ENCODE data around the gene RGS7BP.

Gene RGS7BP

DNA sequence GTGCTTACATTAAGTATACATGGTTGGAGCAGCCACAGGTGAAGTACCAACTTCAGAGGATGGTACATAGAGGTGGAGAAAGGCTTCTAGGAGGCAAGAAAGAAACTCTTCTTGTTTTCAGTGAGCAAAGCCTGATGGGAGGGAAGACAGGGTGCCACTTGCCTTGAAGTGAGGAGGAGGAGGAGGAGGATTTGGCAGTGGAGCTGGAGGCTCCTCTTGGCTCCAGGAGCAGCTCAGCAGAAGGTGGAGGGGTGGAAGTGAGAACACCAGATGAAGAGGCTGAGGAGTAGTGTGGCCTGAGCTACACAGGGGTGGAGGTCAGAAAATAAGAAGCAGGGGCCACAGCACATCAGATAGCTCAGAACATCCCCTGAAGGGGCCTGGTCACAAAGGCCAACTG lies 93.4 kb downstream of the RGS7BP start:
- no peaks in the 10 kb centered on the region for H3K4me1 ChIP-seq (ENCODE audit: control insufficient read depth, insufficient read depth, low read length)
- no peak overlapping the region for H3K4me3 ChIP-seq (ENCODE audit: low read length)
- H3K27me3 ChIP-seq (ENCODE audit: control insufficient read depth, insufficient read depth, low read length) = peaks cover 51% of the 10 kb centered on the region
- no peaks in the 10 kb centered on the region for H3K36me3 ChIP-seq (ENCODE audit: insufficient read depth, low read length)
- H3K9ac ChIP-seq (ENCODE audit: low read depth, low read length) = no peak overlapping the region
- H3K4me2 ChIP-seq (ENCODE audit: low read length) = no peak overlapping the region
- H3K9me3 ChIP-seq (replicated peaks; ENCODE audit: low read length) = no peaks in the 10 kb centered on the region

DNA sequence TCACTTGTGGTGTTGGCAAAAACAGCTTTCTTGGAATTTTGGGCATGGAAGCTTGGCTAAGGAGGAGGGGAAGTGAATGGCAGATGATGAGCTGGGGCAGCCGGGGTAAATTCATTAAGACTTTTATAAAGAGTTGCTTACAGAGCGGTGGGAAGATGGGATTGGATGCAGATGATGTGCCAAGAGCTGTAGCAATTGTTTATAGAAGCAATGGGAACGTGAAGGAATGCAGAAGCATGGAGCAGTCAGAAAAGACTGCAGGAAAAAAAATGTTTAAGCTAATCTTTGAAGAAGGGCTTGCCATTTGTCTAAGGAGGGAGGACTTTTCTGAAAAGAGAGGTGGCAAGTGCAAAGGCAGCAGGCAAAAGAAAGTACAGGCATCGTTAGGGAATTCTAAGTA lies 97.9 kb downstream of the RGS7BP start:
- no peak overlapping the region for H3K4me3 ChIP-seq (ENCODE audit: low read length)
- H3K27me3 ChIP-seq (ENCODE audit: control insufficient read depth, insufficient read depth, low read length) = peaks cover 70% of the 10 kb centered on the region
- no peaks in the 10 kb centered on the region for H3K4me1 ChIP-seq (ENCODE audit: control insufficient read depth, insufficient read depth, low read length)
- H3K36me3 ChIP-seq (ENCODE audit: insufficient read depth, low read length) = no peaks in the 10 kb centered on the region
- H3K4me2 ChIP-seq (ENCODE audit: low read length) = no peak overlapping the region
- no peaks in the 10 kb centered on the region for H3K9me3 ChIP-seq (replicated peaks; ENCODE audit: low read length)
- H3K9ac ChIP-seq (ENCODE audit: low read depth, low read length) = no peak overlapping the region

GRCh38 chr5:64606926-64607325 lies 101.1 kb downstream of the RGS7BP start:
- Histone ChIP-seq H3K27me3 (ENCODE audit: control insufficient read depth, insufficient read depth, low read length) (peaks cover 77% of the 10 kb centered on the region), H3K9me3 (replicated peaks; ENCODE audit: low read length) (no peaks in the 10 kb centered on the region), H3K4me3 (ENCODE audit: low read length) (no peak overlapping the region), H3K36me3 (ENCODE audit: insufficient read depth, low read length) (no peaks in the 10 kb centered on the region), H3K9ac (ENCODE audit: low read depth, low read length) (no peak overlapping the region), H3K4me1 (ENCODE audit: control insufficient read depth, insufficient read depth, low read length) (no peaks in the 10 kb centered on the region), H3K4me2 (ENCODE audit: low read length) (no peak overlapping the region)

DNA sequence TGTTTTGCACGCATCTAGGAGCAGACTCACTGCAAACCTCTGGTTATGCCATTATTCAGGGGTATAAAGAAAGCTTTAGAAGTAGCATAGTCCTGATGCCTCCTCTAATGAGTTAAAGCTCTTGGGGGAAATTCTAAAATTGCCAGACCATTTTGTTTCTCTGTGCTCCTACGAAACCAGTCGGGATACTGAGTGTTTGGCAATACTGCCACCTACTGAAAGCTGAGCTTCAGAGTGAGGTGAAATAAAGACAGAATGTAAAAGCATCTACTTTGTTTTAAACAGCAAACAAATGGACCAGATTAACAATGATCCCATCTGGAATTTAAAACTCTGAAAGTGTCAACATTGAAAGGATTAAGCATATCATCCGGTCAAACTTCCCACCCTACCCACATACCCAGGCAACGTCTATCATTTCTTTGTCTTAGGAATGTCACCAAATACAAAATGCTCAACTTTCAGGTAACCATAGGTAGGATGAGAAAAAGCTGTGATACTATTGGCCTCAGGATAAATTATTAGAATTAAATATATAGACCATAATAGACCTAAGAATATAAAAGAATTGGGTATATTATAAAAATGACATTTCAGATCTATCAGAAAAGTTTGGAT lies 106.6 kb downstream of the RGS7BP start:
- Histone ChIP-seq H3K9me3 (replicated peaks; ENCODE audit: low read length) (no peaks in the 10 kb centered on the region), H3K27me3 (ENCODE audit: control insufficient read depth, insufficient read depth, low read length) (peaks cover 57% of the 10 kb centered on the region), H3K36me3 (ENCODE audit: insufficient read depth, low read length) (no peaks in the 10 kb centered on the region), H3K9ac (ENCODE audit: low read depth, low read length) (no peak overlapping the region), H3K4me1 (ENCODE audit: control insufficient read depth, insufficient read depth, low read length) (no peaks in the 10 kb centered on the region), H3K4me3 (ENCODE audit: low read length) (no peak overlapping the region), H3K4me2 (ENCODE audit: low read length) (no peak overlapping the region)

DNA sequence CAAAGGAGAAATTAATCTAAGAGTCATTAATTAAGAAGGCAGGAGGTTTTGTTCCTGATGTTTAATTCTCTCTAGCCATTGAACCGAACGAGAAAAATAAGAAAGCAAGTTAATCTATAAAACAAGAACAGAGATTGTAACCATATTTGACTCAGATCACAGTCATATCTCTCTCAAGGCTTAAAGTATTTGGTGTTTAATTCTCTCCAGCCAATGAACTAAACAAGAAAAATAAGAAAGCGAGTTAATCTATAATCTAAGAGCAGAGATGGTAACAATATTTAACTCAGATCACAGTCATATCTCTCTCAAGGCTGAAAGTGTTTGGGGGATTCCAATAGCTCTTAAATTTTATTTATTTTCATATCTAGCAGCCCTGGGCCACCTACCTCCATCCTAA lies 110.1 kb downstream of the RGS7BP start:
- Histone ChIP-seq H3K4me1 (ENCODE audit: control insufficient read depth, insufficient read depth, low read length) (no peaks in the 10 kb centered on the region), H3K4me3 (ENCODE audit: low read length) (no peak overlapping the region), H3K27me3 (ENCODE audit: control insufficient read depth, insufficient read depth, low read length) (peaks cover 38% of the 10 kb centered on the region), H3K4me2 (ENCODE audit: low read length) (no peak overlapping the region), H3K36me3 (ENCODE audit: insufficient read depth, low read length) (no peaks in the 10 kb centered on the region), H3K9ac (ENCODE audit: low read depth, low read length) (no peak overlapping the region), H3K9me3 (replicated peaks; ENCODE audit: low read length) (no peaks in the 10 kb centered on the region)

DNA sequence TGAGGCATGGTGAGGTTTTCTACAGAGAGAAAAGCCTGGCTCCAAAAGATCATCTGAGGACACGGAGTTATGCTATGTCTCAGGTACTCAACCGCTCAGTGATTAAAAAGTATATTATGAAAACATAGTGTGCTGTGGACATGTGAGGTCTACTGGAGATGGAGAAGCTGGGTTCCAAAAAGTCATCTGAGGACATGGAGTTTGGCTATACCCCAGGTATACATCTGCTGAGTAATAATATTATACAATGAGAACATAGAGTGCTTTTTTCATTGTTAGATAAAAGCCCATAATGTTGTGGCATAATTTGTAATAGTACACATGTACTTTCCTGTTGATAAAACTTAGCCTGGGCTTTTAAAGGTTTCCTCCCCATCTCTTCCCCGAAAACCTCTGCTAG lies 113.8 kb downstream of the RGS7BP start:
- H3K36me3 ChIP-seq (ENCODE audit: insufficient read depth, low read length) = no peaks in the 10 kb centered on the region
- H3K9me3 ChIP-seq (replicated peaks; ENCODE audit: low read length) = no peaks in the 10 kb centered on the region
- no peak overlapping the region for H3K4me3 ChIP-seq (ENCODE audit: low read length)
- H3K4me1 ChIP-seq (ENCODE audit: control insufficient read depth, insufficient read depth, low read length) = no peaks in the 10 kb centered on the region
- no peak overlapping the region for H3K4me2 ChIP-seq (ENCODE audit: low read length)
- no peak overlapping the region for H3K9ac ChIP-seq (ENCODE audit: low read depth, low read length)
- peaks cover 50% of the 10 kb centered on the region for H3K27me3 ChIP-seq (ENCODE audit: control insufficient read depth, insufficient read depth, low read length)

DNA sequence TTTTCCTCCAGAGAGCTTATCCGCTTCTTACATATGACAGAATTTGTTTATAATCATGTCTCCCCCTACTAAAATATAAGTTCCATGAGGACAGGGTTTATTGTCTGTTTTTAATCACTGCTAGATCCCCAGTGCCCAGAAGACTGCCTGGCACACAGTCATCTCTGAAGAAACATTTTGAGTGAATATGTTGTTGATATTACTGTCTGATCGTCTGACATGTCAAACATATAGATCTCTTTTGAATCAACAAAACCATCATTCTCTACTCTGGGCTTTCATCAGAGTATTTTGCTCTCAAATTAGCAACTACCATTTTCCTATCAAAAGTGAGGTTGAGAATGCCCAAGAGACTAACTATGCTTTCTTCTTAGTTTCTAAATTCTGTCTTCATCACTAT lies 117.2 kb downstream of the RGS7BP start:
- H3K9ac ChIP-seq (ENCODE audit: low read depth, low read length) = no peak overlapping the region

GRCh38 chr5:64625678-64626077 lies 119.9 kb downstream of the RGS7BP start:
- no peak overlapping the region for H3K4me3 ChIP-seq (ENCODE audit: low read length)
- H3K9ac ChIP-seq (ENCODE audit: low read depth, low read length) = no peak overlapping the region
- H3K4me2 ChIP-seq (ENCODE audit: low read length) = no peak overlapping the region
- H3K9me3 ChIP-seq (replicated peaks; ENCODE audit: low read length) = no peaks in the 10 kb centered on the region
- no peaks in the 10 kb centered on the region for H3K4me1 ChIP-seq (ENCODE audit: control insufficient read depth, insufficient read depth, low read length)
- no peaks in the 10 kb centered on the region for H3K36me3 ChIP-seq (ENCODE audit: insufficient read depth, low read length)
- peaks cover 23% of the 10 kb centered on the region for H3K27me3 ChIP-seq (ENCODE audit: control insufficient read depth, insufficient read depth, low read length)

More for the DNA sequence above, 117.2 kb downstream of the RGS7BP start:
- Histone ChIP-seq H3K27me3 (ENCODE audit: control insufficient read depth, insufficient read depth, low read length) (peaks cover 31% of the 10 kb centered on the region), H3K9me3 (replicated peaks; ENCODE audit: low read length) (no peaks in the 10 kb centered on the region), H3K4me1 (ENCODE audit: control insufficient read depth, insufficient read depth, low read length) (no peaks in the 10 kb centered on the region), H3K4me3 (ENCODE audit: low read length) (no peak overlapping the region), H3K36me3 (ENCODE audit: insufficient read depth, low read length) (no peaks in the 10 kb centered on the region), H3K4me2 (ENCODE audit: low read length) (no peak overlapping the region)

- H3K4me3 ChIP-seq (ENCODE audit: low read length) = no peak overlapping the region
- no peak overlapping the region for H3K9ac ChIP-seq (ENCODE audit: low read depth, low read length)
- H3K36me3 ChIP-seq (ENCODE audit: insufficient read depth, low read length) = no peaks in the 10 kb centered on the region
- H3K27me3 ChIP-seq (ENCODE audit: control insufficient read depth, insufficient read depth, low read length) = no peaks in the 10 kb centered on the region
- H3K4me2 ChIP-seq (ENCODE audit: low read length) = no peak overlapping the region
- H3K9me3 ChIP-seq (replicated peaks; ENCODE audit: low read length) = no peaks in the 10 kb centered on the region
- H3K4me1 ChIP-seq (ENCODE audit: control insufficient read depth, insufficient read depth, low read length) = peaks cover 9% of the 10 kb centered on the region
These were observed 123.1 kb downstream of the RGS7BP start for GRCh38 chr5:64628901-64629300.

DNA sequence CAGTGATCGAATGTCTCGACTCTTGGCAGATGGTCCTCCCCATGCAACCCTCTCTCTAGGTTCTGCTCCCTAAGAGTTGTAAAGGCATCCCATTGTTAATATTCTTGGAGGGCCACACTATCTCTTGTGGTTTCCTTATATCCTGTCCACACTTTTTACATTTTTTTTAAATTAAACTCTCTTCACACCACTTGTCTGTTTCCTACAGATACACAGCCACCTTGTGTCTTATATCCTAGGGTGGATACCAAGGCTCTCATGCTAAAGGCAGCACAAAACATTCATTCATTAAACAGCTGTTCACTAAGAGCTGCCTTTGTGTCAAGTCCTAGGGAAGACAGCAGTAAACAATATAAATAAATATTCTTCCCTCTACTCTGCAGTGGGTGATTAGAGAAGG lies 124.0 kb downstream of the RGS7BP start:
- H3K36me3 ChIP-seq (ENCODE audit: insufficient read depth, low read length) = no peaks in the 10 kb centered on the region
- no peak overlapping the region for H3K4me3 ChIP-seq (ENCODE audit: low read length)
- H3K27me3 ChIP-seq (ENCODE audit: control insufficient read depth, insufficient read depth, low read length) = no peaks in the 10 kb centered on the region
- no peak overlapping the region for H3K9ac ChIP-seq (ENCODE audit: low read depth, low read length)
- no peak overlapping the region for H3K4me2 ChIP-seq (ENCODE audit: low read length)
- H3K9me3 ChIP-seq (replicated peaks; ENCODE audit: low read length) = no peaks in the 10 kb centered on the region
- peaks cover 9% of the 10 kb centered on the region for H3K4me1 ChIP-seq (ENCODE audit: control insufficient read depth, insufficient read depth, low read length)

- H3K4me1 ChIP-seq (ENCODE audit: control insufficient read depth, insufficient read depth, low read length) = peaks cover 9% of the 10 kb centered on the region
These were observed 126.4 kb downstream of the RGS7BP start for GRCh38 chr5:64632251-64632650.

GRCh38 chr5:64634997-64635686 lies 129.3 kb downstream of the RGS7BP start:
- no peak overlapping the region for H3K9ac ChIP-seq (ENCODE audit: low read depth, low read length)
- no peak overlapping the region for H3K4me2 ChIP-seq (ENCODE audit: low read length)
- H3K9me3 ChIP-seq (replicated peaks; ENCODE audit: low read length) = no peaks in the 10 kb centered on the region
- H3K4me1 ChIP-seq (ENCODE audit: control insufficient read depth, insufficient read depth, low read length) = peaks cover 9% of the 10 kb centered on the region
- no peaks in the 10 kb centered on the region for H3K36me3 ChIP-seq (ENCODE audit: insufficient read depth, low read length)
- no peak overlapping the region for H3K4me3 ChIP-seq (ENCODE audit: low read length)
- peaks cover 29% of the 10 kb centered on the region for H3K27me3 ChIP-seq (ENCODE audit: control insufficient read depth, insufficient read depth, low read length)

More at GRCh38 chr5:64632251-64632650, 126.4 kb downstream of the RGS7BP start:
- H3K4me2 ChIP-seq (ENCODE audit: low read length) = peak overlapping the region; percentile 11
- no peaks in the 10 kb centered on the region for H3K36me3 ChIP-seq (ENCODE audit: insufficient read depth, low read length)
- no peak overlapping the region for H3K4me3 ChIP-seq (ENCODE audit: low read length)
- H3K9me3 ChIP-seq (replicated peaks; ENCODE audit: low read length) = no peaks in the 10 kb centered on the region
- H3K9ac ChIP-seq (ENCODE audit: low read depth, low read length) = no peak overlapping the region
- peaks cover 8% of the 10 kb centered on the region for H3K27me3 ChIP-seq (ENCODE audit: control insufficient read depth, insufficient read depth, low read length)
